B cell (primary cell): ENCODE results near the gene PRX. TPM values are rescaled to one million over a fixed set of nuclear protein-coding genes. Genes with fewer than 3 reads are reported as not detected.

Experiments
- ATAC-seq: fragments of 200-7000 bp; cut with Tn5 transposase; one replicate; pipeline ENCODE4 v1.10.0; 2021; ENCODE audit warnings: low read depth, mild to moderate bottlenecking, moderate number of reproducible peaks, moderate library complexity
- CTCF ChIA-PET: fragments of 350-600 bp; sonication (Branson Sonifier 250); formaldehyde crosslinking; loops from one replicate; lab custom pipeline; 2021; ENCODE audit warnings: antibody characterized with exemption, inconsistent platforms; lab: Charles Lee
- POLR2A ChIA-PET: fragments of 350-600 bp; sonication (Branson Sonifier 250); formaldehyde crosslinking; loops from one replicate; lab custom pipeline; 2021; ENCODE audit warnings: antibody characterized with exemption; lab: Charles Lee
- DNase-seq: peaks from one replicate; pipeline ENCODE4 v3.0.0; 2013
- H2AFZ ChIP-seq: 2 replicates; pipeline ENCODE4 v1.6.1; 2012; ENCODE audit warnings: mild to moderate bottlenecking, low read depth, low read length; ENCODE audit not compliant: insufficient read depth, poor library complexity, severe bottlenecking
- H3K27ac ChIP-seq, 2 donors: 1 replicate in 1 of 2; 2 replicates in 1 of 2; pipeline ENCODE4 v1.5.1; 2012 to 2013; ENCODE audit warnings: low read length in 2 of 2, mild to moderate bottlenecking in 2 of 2, moderate library complexity in 1 of 2
- H3K27me3 ChIP-seq, 4 experiments: fragments of 200-600 bp in 1 of 4; sonication (generic) in 1 of 4; replicated peaks in 1 of 4; 1 replicate in 2 of 4; 2 replicates in 2 of 4; pipeline versions ENCODE4 v1.6.1 to v1.7.0; 2013 to 2016; ENCODE audit warnings: low read length in 3 of 4, mild to moderate bottlenecking in 2 of 4, mixed read lengths in 1 of 4, moderate library complexity in 1 of 4; ENCODE audit not compliant: insufficient read depth in 4 of 4, control insufficient read depth in 3 of 4; ENCODE audit errors: control extremely low read depth in 1 of 4
- H3K36me3 ChIP-seq, 2 experiments: replicated peaks in 1 of 2; 1 replicate in 1 of 2; 2 replicates in 1 of 2; pipeline versions ENCODE4 v1.6.1 to v1.7.1; 2013; ENCODE audit warnings: low read length in 1 of 2; ENCODE audit not compliant: insufficient read depth in 2 of 2, control insufficient read depth in 1 of 2; ENCODE audit errors: control extremely low read depth in 1 of 2, extremely low read depth in 1 of 2
- H3K4me1 ChIP-seq, 2 donors: fragments of 200-600 bp in 1 of 2; sonication (generic) in 1 of 2; 1 replicate in 1 of 2; 2 replicates in 1 of 2; pipeline versions ENCODE4 v1.5.1 to v1.6.1; 2013 to 2017; ENCODE audit warnings: low read length in 2 of 2; ENCODE audit not compliant: control insufficient read depth in 2 of 2, insufficient read depth in 2 of 2
- H3K4me2 ChIP-seq: replicated peaks from 2 replicates; pipeline ENCODE3; 2012; ENCODE audit warnings: mild to moderate bottlenecking, low read depth, low read length; ENCODE audit not compliant: poor library complexity, severe bottlenecking
- H3K4me3 ChIP-seq, 5 experiments: fragments of 200-600 bp in 1 of 5; sonication (generic) in 1 of 5; 1 replicate in 3 of 5; 2 replicates in 2 of 5; pipeline versions ENCODE4 v1.5.1 to v1.7.0; 2011 to 2016; ENCODE audit warnings: low read length in 4 of 5, mild to moderate bottlenecking in 4 of 5, low read depth in 2 of 5, control low read depth in 1 of 5, moderate library complexity in 1 of 5; ENCODE audit not compliant: insufficient read depth in 1 of 5; ENCODE audit errors: control extremely low read depth in 1 of 5, extremely low read depth in 1 of 5
- H3K79me2 ChIP-seq: fragments of 200-600 bp; sonication (generic); one replicate; pipeline ENCODE4 v1.6.0; 2016; ENCODE audit warnings: low read length; ENCODE audit not compliant: control insufficient read depth, insufficient read depth
- H3K9ac ChIP-seq: fragments of 200-600 bp; sonication (generic); 2 replicates; pipeline ENCODE4 v1.6.1; 2017; ENCODE audit warnings: mild to moderate bottlenecking, low read length, moderate library complexity
- H3K9me3 ChIP-seq, 3 donors: one replicate each; pipeline versions ENCODE4 v1.6.1 to v1.7.1; 2013; ENCODE audit warnings: low read length in 2 of 3; ENCODE audit not compliant: control insufficient read depth in 2 of 3, insufficient read depth in 1 of 3; ENCODE audit errors: control extremely low read depth in 1 of 3
- H4K20me1 ChIP-seq: 2 replicates; pipeline ENCODE4 v1.6.0; 2012; ENCODE audit warnings: mild to moderate bottlenecking, low read length; ENCODE audit not compliant: insufficient read depth, control insufficient read depth, poor library complexity, severe bottlenecking
- H3K27ac Mint-ChIP-seq: one replicate; pipeline ENCODE4 v1.8.0; 2021; ENCODE audit warnings: mixed read lengths
- H3K27me3 Mint-ChIP-seq: one replicate; pipeline ENCODE4 v1.8.0; 2021; ENCODE audit warnings: mixed read lengths
- H3K4me1 Mint-ChIP-seq: one replicate; pipeline ENCODE4 v1.8.0; 2021; ENCODE audit warnings: mixed read lengths
- H3K4me3 Mint-ChIP-seq: one replicate; pipeline ENCODE4 v1.8.0; 2021; ENCODE audit warnings: mixed read lengths
- H3K9me3 Mint-ChIP-seq: one replicate; pipeline ENCODE4 v1.8.0; 2022; ENCODE audit warnings: mixed read lengths; ENCODE audit not compliant: insufficient read depth
- EZH2 ChIP-seq: IDR thresholded peaks from 2 replicates; pipeline ENCODE4 v1.6.1; 2012; ENCODE audit warnings: borderline replicate concordance, low read depth, mild to moderate bottlenecking, moderate library complexity, low read length; ENCODE audit not compliant: insufficient read depth, poor library complexity, severe bottlenecking
- WGBS: methylation state at CpG from one replicate; pipeline ENCODE4 v1.1.5; 2013; ENCODE audit warnings: missing lambda C conversion rate; ENCODE audit not compliant: insufficient coverage; 5-methylcytosine and 5-hydroxymethylcytosine counted together
- intact Hi-C: fragments of 100-400 bp; cut with micrococcal nuclease; formaldehyde crosslinking; loops from one replicate; pipeline ENCODE4 v1.10.0; 2022
- polyA plus RNA-seq: library from polyadenylated mRNA; depleted of rRNA; stranded (reverse); fragments of >200 nt; gene quantifications from 2 replicates; pipeline ENCODE4 v1.2.3, GENCODE V29; 2012
- total RNA-seq, 2 donors: library from RNA; stranded (reverse); fragments of 120-200 nt in 1 of 2; gene quantifications; 1 replicate in 1 of 2; 2 replicates in 1 of 2; pipeline versions ENCODE4 v1.2.3 to v1.2.4, GENCODE V29; 2013 to 2022
- TF ChIP-seq, protein P1 (sequence below): fragments of 200-600 bp; IDR thresholded peaks from one replicate; pipeline ENCODE4 v1.8.0; 2022; ENCODE audit warnings: antibody characterized with exemption, mild to moderate bottlenecking

The PRX gene
- total and polyA plus RNA-seq, 2 donors (not counting 1 experiment from before 2014, with no cell fraction given): 1.1 to 2.5 TPM

DNA sequence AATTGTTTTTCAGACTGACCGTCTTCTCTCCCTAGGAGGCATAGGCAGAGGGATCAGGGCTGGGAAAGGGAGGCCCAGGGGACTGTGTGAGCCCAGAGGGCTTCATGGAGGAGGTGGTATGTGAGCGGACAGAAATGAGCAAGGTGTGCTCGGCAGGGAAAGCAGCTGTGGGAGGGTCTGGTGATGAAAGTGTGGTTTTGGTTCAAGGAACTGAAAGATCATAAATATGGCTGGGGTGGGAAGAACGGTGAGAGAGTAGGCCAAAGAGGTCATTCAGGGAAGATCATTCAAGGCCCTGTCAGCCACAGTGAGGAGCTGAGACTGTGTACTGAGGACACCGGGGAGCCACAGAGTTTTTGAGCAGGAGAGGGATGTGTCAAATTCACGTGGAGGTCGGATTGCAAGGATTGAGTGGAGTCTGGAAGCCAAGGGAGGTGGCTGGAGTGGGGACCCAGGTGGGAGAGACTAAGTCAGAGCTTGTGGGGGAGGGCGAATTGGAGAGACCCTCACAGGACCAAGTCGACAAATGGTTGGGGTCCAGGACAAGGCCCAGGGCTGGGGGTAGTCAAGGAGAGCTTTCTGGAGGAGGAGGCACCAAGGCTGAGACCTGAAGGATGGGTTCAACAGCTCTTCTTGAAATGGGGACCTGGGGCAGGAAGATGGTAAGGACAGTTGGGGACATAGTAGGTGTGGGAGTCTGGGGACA, 57.0 kb downstream of the PRX start:
- no peak overlapping the region for H3K27ac ChIP-seq

More for the DNA sequence above, 57.0 kb downstream of the PRX start:
- Mint-ChIP-seq H3K9me3 (no peaks in the 10 kb centered on the region), H3K27ac (no peak overlapping the region), H3K27me3 (no peaks in the 10 kb centered on the region), H3K4me3 (no peak overlapping the region), H3K4me1 (peaks cover 34% of the 10 kb centered on the region)
- TF ChIP-seq, protein P1, sequence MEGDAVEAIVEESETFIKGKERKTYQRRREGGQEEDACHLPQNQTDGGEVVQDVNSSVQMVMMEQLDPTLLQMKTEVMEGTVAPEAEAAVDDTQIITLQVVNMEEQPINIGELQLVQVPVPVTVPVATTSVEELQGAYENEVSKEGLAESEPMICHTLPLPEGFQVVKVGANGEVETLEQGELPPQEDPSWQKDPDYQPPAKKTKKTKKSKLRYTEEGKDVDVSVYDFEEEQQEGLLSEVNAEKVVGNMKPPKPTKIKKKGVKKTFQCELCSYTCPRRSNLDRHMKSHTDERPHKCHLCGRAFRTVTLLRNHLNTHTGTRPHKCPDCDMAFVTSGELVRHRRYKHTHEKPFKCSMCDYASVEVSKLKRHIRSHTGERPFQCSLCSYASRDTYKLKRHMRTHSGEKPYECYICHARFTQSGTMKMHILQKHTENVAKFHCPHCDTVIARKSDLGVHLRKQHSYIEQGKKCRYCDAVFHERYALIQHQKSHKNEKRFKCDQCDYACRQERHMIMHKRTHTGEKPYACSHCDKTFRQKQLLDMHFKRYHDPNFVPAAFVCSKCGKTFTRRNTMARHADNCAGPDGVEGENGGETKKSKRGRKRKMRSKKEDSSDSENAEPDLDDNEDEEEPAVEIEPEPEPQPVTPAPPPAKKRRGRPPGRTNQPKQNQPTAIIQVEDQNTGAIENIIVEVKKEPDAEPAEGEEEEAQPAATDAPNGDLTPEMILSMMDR: no peak
- no peak for TF ChIP-seq EZH2
- Histone ChIP-seq H3K4me1 (peaks cover 7 to 19% of the 10 kb centered on the region in 2 donors), H3K9me3 (no peaks in the 10 kb centered on the region), H3K36me3 (no peaks in the 10 kb centered on the region), H3K9ac (no peak overlapping the region), H4K20me1 (peaks cover 44% of the 10 kb centered on the region), H2AFZ (no peak overlapping the region), H3K79me2 (peaks cover 27% of the 10 kb centered on the region), H3K27me3 (no peaks in the 10 kb centered on the region), H3K4me2 (no peak overlapping the region), H3K4me3 (no peak overlapping the region)
- CTCF ChIA-PET: interaction anchor here (1.4 kb wide), 1 partner anchor 64 kb away, joined by 3 read pairs; no protein-coding TSS in a partner anchor
- POLR2A ChIA-PET: no interaction called here
- DNase-seq (no peak), ATAC-seq (no peak)
- 69% methylated on average over 9 of the region's 9 CpGs for WGBS
- intact Hi-C loops: no loop called here
